Measurements from ENCODE around the gene PRDM15.
A peak's percentile ranks its signal among the peaks of the same experiment; 100 is the strongest.

The PRDM15 gene

DNA sequence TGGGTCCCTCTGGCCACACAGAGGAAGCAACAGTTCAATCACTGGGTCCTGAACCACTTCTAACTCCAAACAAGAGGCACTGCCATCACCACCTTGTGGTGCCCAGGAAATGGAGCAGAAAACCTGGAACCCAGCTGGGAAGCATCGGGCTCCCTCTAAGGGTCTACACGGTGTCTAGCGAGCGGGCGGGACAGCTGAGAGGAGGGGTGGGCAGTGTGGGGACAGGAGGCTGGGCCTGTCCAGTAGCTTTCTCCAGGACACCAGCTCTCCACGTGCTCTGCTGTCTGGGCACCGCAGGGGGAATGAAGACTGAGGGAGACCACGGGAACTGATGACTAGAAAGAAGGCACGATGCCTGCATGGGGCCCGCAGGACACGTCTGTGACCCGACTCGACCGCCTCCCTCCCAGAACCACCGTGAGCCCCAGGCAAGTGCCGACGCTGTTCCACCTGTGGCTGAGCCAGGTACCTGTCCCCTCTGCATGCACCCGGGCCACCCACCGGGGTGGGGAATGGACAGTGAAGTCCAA lies 5.4 kb upstream of the PRDM15 start:
- no peak for DNase-seq

DNA sequence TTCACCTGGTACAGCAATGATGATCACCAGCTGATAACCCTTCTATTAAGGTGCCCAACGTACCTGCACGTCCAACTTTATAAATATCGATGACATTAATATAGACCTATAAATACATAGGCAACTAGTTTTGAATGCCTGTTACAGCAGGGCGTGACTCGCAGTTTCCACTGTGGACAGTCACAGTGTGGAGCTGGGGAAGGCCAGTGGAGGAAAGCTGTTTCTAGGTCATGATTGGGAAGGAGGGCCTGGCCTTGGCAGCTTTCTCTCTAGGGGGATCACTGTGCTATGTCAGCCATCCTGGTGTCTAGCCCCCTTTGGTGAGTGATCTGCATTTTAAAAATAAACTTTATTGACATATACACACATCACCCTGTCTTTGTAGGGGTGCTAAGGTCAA lies 4.4 kb upstream of the PRDM15 start:
- DNase-seq, result no peak

DNA sequence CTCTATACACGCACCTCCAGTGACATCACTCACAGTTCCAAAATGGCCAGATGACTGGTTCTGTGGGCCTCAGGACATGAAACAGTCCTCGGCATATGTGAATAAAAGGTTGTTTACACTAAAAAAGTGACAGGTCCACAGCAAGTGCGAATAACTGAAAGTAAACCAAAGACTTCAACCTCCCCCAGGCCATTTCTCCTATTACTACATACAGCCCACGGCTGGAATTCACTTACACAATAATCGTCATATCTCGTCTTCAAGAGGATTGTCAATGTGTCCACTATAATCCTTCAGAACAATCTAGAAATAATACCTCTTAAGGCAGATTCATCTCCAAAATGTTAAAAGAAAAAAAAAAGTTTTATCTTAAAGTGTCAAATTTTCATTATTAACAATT lies 1.9 kb upstream of the PRDM15 start:
- no peak for DNase-seq

DNA sequence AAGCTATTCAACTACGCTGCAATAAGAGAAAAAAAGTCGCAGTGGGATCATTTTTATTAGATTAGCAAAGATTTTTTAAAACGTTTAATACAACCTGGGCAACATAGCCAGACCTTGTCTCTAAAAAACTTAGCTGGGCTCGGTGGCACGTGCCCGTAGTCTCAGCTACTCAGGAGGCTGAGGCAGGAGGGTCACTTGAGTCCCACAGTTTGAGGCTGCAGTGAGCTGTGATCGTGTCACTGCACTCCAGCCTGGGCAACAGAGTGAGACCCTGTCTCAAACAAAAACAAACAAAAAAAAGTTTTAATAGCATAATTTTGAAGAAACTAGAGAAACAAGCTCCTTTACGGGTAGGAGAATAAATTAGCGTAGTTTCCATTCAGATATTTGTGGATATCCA lies 1.0 kb upstream of the PRDM15 start:
- DNase-seq, result no peak

DNA sequence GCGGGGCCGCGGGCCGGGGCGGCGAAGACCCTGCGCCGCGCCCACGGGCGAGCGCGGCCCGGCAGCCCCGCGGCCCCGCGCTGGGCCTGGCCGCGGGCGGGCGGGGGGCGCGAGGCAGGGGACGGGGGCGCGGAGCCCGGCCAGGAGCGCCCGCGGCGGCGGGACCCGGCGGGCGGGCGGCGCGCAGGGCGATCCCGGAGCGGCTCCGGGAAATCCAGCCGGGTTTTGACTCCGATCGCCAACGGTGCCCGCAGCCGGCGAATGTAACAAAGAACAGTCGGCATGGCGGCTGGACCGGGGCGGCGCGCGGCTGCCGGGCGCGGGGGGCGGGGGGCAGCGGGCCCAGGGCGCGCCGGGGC lies 334 bp downstream of the PRDM15 start:
- DNase-seq, result peak; percentile 76 to 92 (median 88)

DNA sequence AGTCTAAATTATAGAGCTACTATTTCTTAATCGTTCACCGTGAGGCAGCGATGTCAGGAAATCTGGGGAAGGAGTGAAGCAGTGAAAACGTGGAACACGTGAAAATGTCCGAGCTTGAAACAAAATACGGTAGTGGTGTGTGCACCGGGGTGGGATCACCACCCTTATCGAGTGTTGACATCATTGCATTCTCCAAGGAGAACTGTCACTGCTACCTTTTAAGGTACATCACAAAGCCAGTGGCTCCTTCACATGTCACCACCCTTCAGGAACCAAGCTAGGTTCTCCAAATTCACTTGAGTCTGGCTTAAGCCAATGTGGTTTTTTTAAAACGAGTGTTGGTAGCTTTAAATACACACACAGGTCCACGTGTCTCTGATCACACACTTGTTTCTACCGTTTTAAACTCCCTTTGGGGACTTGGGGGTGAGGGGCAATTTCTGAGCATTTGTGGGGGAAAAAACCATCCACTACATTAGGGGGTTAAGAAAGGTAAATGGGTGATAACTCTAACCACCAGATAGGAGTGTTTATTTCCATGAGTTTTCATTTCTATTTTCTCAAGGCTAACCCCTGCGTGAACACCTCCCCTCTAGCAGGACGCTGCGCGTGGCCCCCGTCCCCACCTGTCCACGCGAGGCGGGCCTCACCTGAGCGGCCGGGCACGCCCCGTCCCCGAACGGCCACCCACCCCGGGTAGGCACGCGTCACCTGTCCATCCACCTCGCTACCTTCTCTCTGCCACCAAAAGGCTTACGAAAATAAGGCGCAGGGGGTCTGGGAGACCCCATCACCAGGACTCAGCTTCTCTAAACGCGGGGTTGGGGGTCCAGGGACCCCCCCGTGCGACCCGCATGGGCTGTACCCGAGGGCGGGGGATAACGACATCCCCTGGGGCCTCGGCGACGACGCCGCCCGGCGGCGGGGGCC lies 978 bp downstream of the PRDM15 start:
- peak; percentile 23 to 45 (median 43) for DNase-seq

DNA sequence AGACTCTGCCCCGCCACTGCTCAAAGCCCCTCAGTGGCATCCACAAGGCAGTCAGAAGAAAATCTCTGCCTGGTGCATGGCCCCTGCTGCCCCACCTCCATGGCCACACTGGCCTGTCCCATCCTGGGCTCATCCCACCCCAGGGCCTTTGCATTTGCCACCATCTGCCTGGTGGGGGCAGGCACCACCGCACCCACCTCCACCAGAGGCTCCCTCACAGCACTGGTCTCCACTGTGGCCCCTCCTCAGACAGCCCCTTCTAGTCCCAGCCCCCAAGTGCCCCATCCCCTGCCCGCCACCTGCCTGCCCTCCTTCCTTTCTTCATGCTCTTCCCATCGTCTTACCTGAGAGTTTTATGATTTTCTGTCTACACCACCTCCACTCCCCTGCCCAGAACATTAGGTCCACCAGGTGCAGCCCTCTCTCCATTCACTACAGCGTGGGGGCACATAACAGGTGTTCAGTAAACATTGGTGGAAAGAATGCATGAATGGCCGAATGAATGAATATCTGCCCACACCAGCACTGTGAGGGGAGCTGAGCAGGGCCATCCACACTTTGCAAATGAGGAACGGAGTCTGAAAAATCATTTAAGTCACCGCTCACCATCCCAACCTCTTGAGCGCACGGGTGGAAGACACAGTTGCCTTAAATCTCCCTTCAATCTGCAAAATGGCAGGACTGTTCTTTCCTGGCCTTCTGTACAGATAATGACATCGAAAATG lies 2.1 kb downstream of the PRDM15 start:
- DNase-seq, result no peak

DNA sequence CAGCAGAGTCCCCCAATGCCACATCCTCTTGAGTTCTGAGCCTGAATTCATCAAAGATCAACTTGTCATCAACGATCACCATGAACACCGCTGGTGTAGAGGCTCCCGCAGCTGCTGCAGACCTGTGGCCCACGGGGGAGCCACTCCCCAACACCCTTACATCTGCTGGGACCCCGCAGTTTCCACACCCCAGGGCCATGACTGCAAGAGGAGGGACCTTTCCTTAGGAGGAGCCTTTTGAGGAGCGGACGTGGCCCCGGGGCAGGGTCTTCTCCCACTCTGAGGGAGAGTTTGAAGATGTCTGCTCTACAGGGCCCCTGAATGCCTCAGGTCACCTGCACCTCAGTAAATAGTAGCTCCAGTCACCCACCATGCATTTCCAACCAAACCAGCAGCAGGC lies 2.7 kb downstream of the PRDM15 start:
- DNase-seq, result no peak

DNA sequence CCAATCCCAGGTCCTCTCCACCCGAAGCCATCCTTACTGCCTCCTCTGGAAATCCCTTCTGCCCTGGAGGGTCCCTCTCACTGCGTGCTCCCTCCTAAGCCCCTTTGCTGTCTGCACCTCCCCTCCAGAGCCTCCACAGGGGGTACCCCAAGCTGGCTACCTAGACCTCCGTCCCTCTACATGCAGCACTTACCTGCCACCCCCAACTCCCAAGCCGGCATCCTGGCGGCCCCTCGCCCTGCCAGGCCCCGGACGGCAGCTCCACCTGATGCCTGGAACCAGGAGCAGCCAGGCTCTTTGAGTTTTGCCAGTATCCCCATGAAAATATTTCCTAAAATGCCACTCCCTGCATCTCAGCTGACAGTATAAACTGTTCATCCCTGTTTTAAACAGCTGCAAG lies 4.1 kb downstream of the PRDM15 start:
- no peak for DNase-seq

DNA sequence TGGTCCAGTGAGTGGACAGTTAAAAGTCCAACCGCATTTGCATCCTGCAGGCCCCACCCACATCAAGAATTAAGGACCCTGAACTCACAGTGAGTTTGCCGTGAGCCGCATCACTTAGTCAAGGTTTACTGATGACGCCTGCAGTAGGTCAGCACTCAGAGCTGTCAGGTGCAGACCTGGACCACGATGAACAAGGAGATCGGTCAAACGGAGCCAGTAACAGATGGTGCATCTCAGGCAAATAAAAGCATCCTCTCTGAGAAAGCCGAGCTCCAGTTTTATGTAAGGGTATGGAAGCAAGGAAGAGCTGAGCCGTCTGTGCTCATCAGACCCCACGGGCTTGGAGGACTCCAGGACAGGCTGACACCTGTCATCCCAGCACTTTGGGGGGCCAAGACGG lies 4.5 kb downstream of the PRDM15 start:
- no peak for DNase-seq

DNA sequence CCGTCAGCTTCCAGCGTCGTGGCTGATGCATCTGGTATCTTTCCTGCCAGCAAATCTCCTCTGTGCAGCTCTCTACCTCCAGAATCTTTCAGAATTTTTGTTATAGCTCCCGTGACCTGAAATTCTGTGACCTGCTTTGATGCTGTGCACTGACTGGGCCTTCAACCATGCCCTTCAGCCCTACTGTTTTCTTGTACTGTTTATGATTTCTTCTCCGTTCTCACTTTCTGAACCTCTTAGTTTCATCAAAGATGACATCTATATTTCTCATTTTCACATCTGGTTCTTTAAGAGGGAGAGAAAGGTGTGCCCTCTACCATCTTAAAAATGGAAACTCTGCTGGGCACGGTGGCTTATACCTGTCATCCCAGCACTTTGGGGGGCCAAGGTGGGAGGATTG lies 5.7 kb downstream of the PRDM15 start:
- no peak for DNase-seq

DNA sequence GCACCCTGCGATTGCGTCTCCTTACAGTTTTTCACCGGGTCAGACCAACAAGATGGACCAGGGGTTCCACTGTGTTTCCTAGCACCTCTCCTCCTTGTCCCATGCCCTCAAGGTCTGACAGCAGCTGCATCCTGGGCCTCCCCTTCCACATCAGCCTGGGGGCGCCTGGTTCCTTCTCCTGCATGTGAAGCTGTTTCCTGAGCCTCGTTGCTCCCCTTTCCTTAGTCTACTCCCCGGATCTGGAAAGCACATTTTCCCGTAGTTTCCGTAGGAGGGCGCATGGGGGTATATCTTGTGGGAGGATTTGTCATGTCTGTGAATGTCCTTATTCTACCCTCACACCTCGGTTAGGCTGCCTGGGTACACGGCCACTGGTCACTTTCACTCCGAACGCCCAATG lies 6.1 kb downstream of the PRDM15 start:
- DNase-seq, result no peak

DNA sequence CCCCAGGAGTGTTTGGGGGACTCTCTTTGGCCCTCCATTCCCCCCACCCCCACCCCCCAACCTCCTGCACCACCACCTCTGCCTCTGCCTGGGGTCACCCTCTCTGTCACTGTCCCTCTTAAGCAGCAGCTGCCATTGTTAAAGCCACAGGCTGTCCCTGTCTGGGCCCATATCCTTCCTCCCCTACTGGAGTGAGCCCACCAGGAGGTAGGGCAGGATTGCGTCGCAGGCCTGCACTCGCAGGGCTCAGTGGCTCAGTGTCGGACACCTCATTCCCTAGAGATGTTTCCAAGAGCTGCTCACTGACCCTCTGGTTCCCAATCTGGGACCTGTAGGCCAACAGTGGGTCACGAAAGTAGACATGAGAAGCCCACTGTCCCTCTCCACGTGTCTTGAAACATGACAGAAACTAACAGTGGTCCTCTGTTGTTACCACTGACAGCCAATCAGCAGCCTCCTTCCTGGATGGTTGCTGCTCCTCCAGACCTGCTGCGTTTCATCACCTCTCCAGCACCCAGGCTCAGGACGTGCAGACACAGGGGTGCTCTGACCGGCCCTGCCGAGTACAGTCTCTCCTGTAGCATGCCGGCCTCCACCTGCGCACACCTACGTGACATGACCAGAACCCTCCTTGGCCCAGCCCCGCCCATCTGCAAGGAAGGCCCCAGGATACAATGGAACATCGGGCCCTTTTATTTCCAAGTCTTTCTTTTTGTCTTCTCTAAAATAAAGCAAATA lies 7.7 kb downstream of the PRDM15 start:
- no peak for DNase-seq

DNA sequence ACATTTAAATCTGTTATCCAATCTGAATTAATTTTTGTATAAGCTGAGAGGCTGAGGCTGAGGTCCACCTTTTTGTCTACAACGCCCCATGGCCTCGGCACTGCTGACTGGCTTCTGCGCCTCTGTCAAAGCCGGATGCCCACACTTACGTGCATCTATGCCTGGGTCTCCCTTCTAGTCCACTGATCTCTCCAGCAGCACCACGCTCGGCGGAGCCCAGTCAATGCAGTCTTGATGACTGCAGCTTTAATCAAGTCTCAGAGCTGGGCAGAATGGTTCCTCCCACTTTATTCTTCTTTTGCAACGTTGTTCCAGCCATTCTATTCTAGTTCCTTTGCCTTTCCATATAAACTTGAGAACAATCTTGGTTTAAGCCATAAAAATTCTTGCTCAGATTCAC lies 9.4 kb downstream of the PRDM15 start:
- no peak for DNase-seq

DNA sequence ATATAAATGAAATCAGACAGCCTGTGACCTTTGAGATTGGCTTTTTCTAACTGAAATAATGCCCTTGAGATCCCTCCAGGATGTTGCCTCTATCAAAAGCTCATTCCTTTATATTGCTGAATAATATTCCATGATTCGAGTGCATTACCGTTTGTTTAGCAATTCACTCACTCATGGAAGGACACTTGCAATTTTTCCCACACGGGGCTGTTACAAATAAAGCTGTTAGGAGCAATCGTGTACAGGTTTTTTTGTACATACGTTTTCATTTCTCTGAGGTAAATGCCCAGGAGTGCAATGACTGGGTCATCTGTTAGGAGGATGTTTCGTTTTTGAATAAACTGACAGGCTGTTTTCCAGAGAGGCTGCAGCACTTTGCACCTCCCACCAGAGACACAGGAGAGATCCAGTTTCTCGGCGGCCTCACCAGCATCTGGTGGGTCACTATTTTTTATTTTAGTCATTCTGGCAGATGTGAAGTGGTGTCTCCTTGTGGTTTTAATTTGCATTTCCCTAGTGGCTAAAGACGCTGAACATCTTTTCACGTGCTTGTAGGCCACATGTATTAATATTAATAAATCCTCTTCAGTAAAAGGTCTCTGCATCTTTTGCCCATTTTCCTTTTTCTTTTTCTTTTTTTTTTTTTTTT lies 11.0 kb downstream of the PRDM15 start:
- DNase-seq, result no peak

DNA sequence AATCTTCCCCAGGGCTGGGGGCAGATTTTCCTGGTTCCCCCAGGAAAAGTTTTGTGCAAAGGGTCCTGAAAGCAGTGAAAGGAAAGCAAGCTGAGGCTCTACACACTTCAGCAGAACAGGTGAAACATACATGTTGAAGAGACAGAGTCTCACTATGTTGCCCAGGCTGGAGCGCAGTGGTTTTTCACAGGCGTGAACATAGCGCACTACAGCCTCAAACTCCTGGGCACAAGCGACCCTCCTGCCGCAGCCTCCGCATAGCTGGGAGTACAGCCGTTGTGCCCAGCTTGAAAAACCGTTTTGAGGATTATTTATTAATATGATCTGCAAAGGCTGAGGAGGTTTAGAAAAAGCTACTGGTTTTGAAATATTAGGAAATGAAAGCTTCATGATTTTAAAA lies 11.8 kb downstream of the PRDM15 start:
- DNase-seq, result no peak

DNA sequence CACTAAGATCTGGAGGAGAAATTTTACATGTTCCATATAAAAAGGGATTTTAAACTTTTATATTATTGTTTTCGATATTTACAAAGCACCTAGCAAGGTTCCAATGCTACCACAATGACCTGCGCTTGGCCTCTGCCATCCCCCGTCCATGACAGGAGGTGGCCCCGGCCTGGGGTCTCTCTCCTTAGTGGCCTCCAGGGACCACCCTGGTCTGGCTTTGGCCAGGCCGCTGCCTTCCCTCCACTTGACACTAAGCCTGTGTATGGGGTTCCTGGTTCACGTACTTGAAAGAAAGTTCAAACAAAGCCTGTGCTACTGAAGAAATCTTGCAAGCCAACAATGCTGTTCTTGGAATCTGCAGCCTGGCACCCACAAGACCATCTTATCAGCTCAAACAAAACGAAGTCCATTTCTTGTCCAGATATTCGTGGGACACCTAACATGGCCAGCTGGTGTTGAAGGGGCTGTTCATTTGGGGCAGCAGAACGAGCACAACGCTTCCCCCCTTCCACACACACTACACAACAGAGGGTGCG lies 12.8 kb downstream of the PRDM15 start:
- no peak for DNase-seq

DNA sequence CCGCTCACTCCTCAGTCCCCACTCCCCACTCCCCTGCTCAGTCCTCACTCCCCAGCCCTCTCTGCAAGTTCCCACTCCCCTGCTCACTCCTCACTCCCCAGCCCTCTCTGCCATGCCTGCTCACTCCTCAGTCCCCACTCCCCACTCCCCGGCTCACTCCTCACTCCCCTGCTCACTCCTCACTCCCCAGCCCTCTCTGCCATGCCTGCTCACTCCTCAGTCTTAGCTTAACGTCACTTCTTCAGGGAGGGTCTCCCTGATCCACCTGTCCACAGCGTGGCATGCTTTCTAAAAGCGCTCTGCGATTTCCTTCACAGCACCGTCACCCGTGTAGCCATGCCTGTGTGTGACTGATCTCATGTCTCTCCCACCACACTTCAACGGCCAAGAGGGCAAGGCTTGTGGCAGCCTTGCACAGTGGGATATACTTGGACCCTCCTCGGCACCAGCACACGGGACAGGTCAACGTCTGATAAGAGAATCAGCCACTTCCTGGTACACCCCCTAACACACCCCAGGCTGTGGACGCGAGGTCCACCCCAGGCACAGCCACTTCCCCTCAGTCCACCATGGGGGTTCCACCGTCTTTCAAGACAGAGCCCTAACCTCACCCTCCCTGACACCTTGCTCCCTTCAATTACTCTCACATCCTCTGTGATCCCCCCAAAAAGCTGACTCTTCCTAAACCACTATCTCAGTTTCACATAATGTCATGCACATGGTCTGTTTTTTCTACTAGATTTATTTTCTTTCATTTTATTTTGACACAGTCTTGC lies 14.0 kb downstream of the PRDM15 start:
- DNase-seq, result no peak

DNA sequence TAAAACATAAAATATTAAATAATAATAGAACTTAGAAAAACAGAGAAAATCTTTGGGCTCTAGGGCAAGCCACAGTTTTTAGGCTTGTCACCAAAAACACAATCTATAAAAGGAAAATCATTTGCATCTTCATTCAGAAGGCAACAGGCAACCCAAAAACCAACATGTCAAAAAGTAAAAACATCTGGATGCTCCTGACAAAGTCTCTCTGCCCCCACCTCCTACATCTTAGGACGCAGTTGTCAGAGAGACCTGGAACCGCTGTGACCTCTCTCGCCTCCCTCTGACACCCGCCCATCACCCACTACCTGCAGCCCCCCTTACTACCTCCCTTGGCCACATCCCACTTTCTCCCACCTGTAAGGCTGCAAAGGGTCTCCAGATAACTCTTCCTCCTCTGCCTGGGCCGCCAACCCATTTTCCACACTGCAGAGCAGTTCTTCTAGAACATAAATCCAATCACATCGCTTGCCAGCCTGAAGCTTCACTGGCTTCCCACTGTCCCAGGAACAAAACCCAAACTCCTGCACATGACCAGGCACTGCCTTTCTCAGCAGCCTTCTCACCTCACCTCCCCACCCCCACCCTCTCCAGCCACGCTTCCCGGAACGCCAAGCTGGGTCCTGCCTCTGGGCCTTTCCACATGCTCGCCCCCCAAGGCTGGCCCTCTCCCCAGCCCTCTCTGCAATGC lies 14.7 kb downstream of the PRDM15 start:
- DNase-seq, result no peak

DNA sequence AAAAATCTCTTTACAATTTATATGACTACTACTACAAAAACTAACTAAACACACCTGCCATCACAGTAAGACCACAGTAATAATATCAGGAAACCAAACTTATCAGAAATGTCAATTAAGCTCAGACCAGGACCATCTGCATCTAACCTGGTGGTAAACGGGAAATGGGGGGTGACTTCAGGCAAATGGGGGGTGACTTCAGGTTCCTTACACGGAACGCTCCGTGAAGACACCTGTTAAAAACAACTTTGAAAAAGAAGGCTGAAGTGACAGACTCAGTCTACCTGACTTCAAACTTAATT lies 15.8 kb downstream of the PRDM15 start:
- no peak for DNase-seq

DNA sequence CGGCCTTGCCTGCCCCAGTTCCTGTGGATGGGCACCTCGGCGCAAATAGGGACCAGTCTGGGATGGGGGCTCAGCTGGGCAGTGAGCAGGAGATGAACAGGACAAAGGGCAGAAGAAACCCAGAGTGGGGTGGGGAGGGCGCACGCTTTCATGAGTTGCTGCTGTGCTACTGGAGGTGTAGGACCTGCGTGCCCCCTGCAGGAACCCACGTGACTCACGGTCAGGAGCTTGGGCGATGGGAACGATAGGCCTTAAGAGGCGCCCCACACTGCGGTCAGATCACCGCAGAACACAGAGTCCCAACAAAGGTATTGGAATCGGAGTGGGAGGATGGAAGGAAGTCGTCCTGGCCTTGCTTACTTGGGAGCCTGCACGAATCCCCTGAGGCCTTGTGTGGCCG lies 17.2 kb downstream of the PRDM15 start:
- no peak for DNase-seq

All from suppressor macrophage (primary cell).